ENCODE measurements around the gene FAM13A. TPM values are rescaled to one million over a fixed set of nuclear protein-coding genes. Genes with fewer than 3 reads are reported as not detected.

The FAM13A gene
- total and polyA plus RNA-seq, 2 of the 8 experiments (the other 6 are each of a cell fraction or from before 2014, with no cell fraction given) = 7.1 to 16.5 TPM

DNA sequence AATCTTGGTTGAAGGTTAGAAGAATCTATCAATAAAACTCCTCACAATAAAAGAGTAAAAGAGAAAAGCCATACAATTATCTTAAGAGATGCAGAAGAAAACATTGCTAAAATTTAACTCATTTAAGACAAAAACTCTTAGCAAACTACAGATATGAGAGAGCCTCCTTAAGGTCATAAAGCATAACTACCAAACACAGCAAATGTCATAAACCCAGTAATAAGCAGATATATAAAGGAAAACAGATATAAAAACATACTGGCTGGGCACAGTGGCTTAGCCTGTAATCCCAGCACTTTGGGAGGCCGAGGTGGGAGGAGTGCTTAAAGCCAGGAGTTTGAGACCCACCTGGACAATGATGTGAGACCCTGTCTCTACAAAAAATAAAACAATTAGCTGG lies 165.3 kb downstream of the FAM13A start:
- ChIA-PET CTCF (ENCODE audit: partially characterized antibody) (interaction anchor here (0.7 to 1.0 kb wide), 2 partner anchors 8 to 73 kb away, joined by 3 to 4 read pairs; no protein-coding TSS in a partner anchor), POLR2A (ENCODE audit: partially characterized antibody) (interaction anchor here (0.6 kb wide), 1 partner anchor 192 kb away, joined by 3 read pairs; no protein-coding TSS in a partner anchor)
- Histone ChIP-seq H3K79me1 (ENCODE audit: low read depth, low read length) (no peaks in the 10 kb centered on the region), H2BK15ac (ENCODE audit: low read length) (no peak overlapping the region), H4K20me1 (replicated peaks in 1 of 2; ENCODE audit: control insufficient read depth in 1 of 2, insufficient read depth in 2 of 2, low read length in 2 of 2) (no peaks in the 10 kb centered on the region), H2AK5ac (ENCODE audit: low read depth, low read length) (no peak overlapping the region), H2BK20ac (ENCODE audit: low read length) (no peak overlapping the region), H4K5ac (ENCODE audit: insufficient read length, low read depth, low read length) (no peak overlapping the region), H4K91ac (replicated peaks; ENCODE audit: insufficient read length, low read length) (no peak overlapping the region), H3K4me2 (ENCODE audit: insufficient read depth in 1 of 2, low read depth in 2 of 2, low read length in 2 of 2) (no peak overlapping the region), H3K36me3 (ENCODE audit: control insufficient read depth in 2 of 4, insufficient read depth in 4 of 4, low read length in 3 of 4) (no peaks in the 10 kb centered on the region), H3K27ac (ENCODE audit: low read depth, low read length) (no peak overlapping the region), H3K9me3 (ENCODE audit: insufficient read depth in 2 of 2, low read depth in 1 of 2, low read length in 1 of 2) (no peaks in the 10 kb centered on the region), H3K4ac (replicated peaks; ENCODE audit: insufficient read length, low read depth, low read length) (no peak overlapping the region), H3K14ac (ENCODE audit: insufficient read length) (no peak overlapping the region), H3K27me3 (replicated peaks in 1 of 4; ENCODE audit: control insufficient read depth in 3 of 4, extremely low read depth in 1 of 4, insufficient read depth in 3 of 4, low read length in 3 of 4) (peaks cover 0 to 2% (median 0%) of the 10 kb centered on the region in 4 experiments; a peak in 1 of 7 replicates), H2BK12ac (ENCODE audit: low read depth, low read length) (no peak overlapping the region), H4K8ac (ENCODE audit: extremely low read depth, insufficient read depth, low read length) (no peak overlapping the region), H3K4me1 (replicated peaks in 1 of 4; ENCODE audit: control insufficient read depth in 3 of 4, insufficient read depth in 4 of 4, low read length in 3 of 4) (0 out of 7 replicates have a peak, but pooled peaks cover 0 to 2% (median 0%) of the 10 kb centered on the region in 4 experiments), H3K23ac (ENCODE audit: insufficient read length) (no peak overlapping the region), H3K18ac (ENCODE audit: extremely low read depth, low read length) (no peak overlapping the region), H2BK5ac (ENCODE audit: low read depth, low read length) (no peak overlapping the region), H3K4me3 (ENCODE audit: extremely low read depth in 1 of 4, insufficient read depth in 2 of 4, low read depth in 3 of 4, low read length in 4 of 4) (no peak overlapping the region), H3K23me2 (ENCODE audit: low read depth, low read length) (no peaks in the 10 kb centered on the region; the same call in 1 of the 2 replicates), H3K9ac (replicated peaks in 1 of 4; ENCODE audit: extremely low read depth in 1 of 4, low read depth in 3 of 4, low read length in 3 of 4) (no peak overlapping the region), H3K56ac (replicated peaks; ENCODE audit: insufficient read length, low read depth, low read length) (no peak overlapping the region), H3K79me2 (ENCODE audit: control insufficient read depth in 1 of 2, insufficient read depth in 2 of 2, low read length in 2 of 2) (no peaks in the 10 kb centered on the region), H2BK120ac (replicated peaks; ENCODE audit: low read depth, low read length) (no peak overlapping the region), H2AFZ (ENCODE audit: low read length) (no peak overlapping the region)
- TF ChIP-seq PHF8 (conservative IDR thresholded peaks at IDR 0.05; ENCODE audit: low read depth, low read length) = no peak
- TF ChIP-seq EP300 (IDR thresholded peaks at IDR 0.05; ENCODE audit: borderline replicate concordance in 1 of 2, low read depth in 2 of 2, low read length in 2 of 2) = no peak
- no peak for TF ChIP-seq RAD21 (IDR thresholded peaks at IDR 0.05 in 1 of 2, conservative IDR thresholded peaks at IDR 0.05 in 1 of 2; ENCODE audit: low read depth in 2 of 2, low read length in 2 of 2)
- TF ChIP-seq ASH2L (IDR thresholded peaks at IDR 0.05; ENCODE audit: low read length) = no peak
- no peak for TF ChIP-seq POLR2AphosphoS5 (IDR thresholded peaks at IDR 0.05; ENCODE audit: low read depth, low read length)
- WGBS, 2 experiments (ENCODE audit: extremely low coverage in 1 of 2, insufficient coverage in 1 of 2, insufficient read length in 1 of 2, insufficient replicate concordance in 2 of 2, low coverage in 1 of 2, low lambda C conversion rate in 2 of 2, missing lambda C conversion rate in 1 of 2) = 90% methylated on average over 1 of the region's 1 CpG; no CpG with 5 or more reads in 1 of the 2 experiments
- DNase-seq (ENCODE audit: low read depth in 1 of 2, low spot score in 2 of 2) = no peak
- no peak for FAIRE-seq

Data from H1 (cell line).